GM19455 (cell line): ENCODE results near the gene ACKR2.

Experiments
- ATAC-seq: cut with Tn5 transposase; IDR thresholded peaks from one replicate; pipeline ENCODE4 v1.9.1; 2021; ENCODE audit not compliant: unreplicated experiment

Gene ACKR2

GRCh38 chr3:42884324-42884723 lies 75.1 kb downstream of the ACKR2 start:
- no peak for ATAC-seq

- no peak for ATAC-seq
Measured at GRCh38 chr3:42886294-42886822, 77.1 kb downstream of the ACKR2 start.

GRCh38 chr3:42887084-42887483 lies 77.8 kb downstream of the ACKR2 start:
- ATAC-seq = no peak

- no peak for ATAC-seq
Measured at GRCh38 chr3:42891042-42891441, 81.8 kb downstream of the ACKR2 start.

GRCh38 chr3:42892169-42892568 lies 82.9 kb downstream of the ACKR2 start:
- ATAC-seq = no peak

- no peak for ATAC-seq
Measured at GRCh38 chr3:42892807-42893206, 83.6 kb downstream of the ACKR2 start.

GRCh38 chr3:42894698-42895579 lies 85.7 kb downstream of the ACKR2 start:
- ATAC-seq = no peak

- ATAC-seq = no peak
Measured at GRCh38 chr3:42895580-42895868, 86.3 kb downstream of the ACKR2 start.

- no peak for ATAC-seq
Measured at GRCh38 chr3:42898896-42899675, 89.8 kb downstream of the ACKR2 start.

GRCh38 chr3:42900226-42901072 lies 91.2 kb downstream of the ACKR2 start:
- ATAC-seq = no peak

- ATAC-seq = no peak
Measured at GRCh38 chr3:42901073-42901415, 91.8 kb downstream of the ACKR2 start.

- no peak for ATAC-seq
Measured at GRCh38 chr3:42902257-42902656, 93.0 kb downstream of the ACKR2 start.

GRCh38 chr3:42904076-42904475 lies 94.8 kb downstream of the ACKR2 start:
- ATAC-seq = no peak

GRCh38 chr3:42905740-42906069 lies 96.5 kb downstream of the ACKR2 start:
- ATAC-seq = no peak

- no peak for ATAC-seq
Measured at GRCh38 chr3:42906070-42906847, 97.0 kb downstream of the ACKR2 start, which contains the start of gene ZNF662. Gene ZNF662, plus strand, starts transcription at chr3:42906142. Its CDS starts 1,973 bp downstream, at chr3:42908115.

GRCh38 chr3:42906848-42907183 lies 97.6 kb downstream of the ACKR2 start:
- no peak for ATAC-seq

GRCh38 chr3:42908675-42909074 lies 99.4 kb downstream of the ACKR2 start:
- no peak for ATAC-seq

GRCh38 chr3:42911551-42911950 lies 102.3 kb downstream of the ACKR2 start:
- ATAC-seq = no peak

GRCh38 chr3:42914771-42915515 lies 105.7 kb downstream of the ACKR2 start:
- no peak for ATAC-seq
